IPS-18a (cell line): ENCODE data around the gene HMGCL.
A peak's percentile ranks its signal among the peaks of the same experiment; 100 is the strongest.
"Not testable (repeated sequence)": the region's sequence is repeated elsewhere in the genome, so short reads cannot be mapped to it uniquely, and the experiment has no call there.

Experiments
- H3K27ac ChIP-seq: one replicate; pipeline ENCODE4 v1.5.1; 2013; ENCODE audit warnings: low read length
- H3K27me3 ChIP-seq: one replicate; pipeline ENCODE4 v1.6.1; 2013; ENCODE audit warnings: mild to moderate bottlenecking, low read length; ENCODE audit not compliant: control insufficient read depth, insufficient read depth
- H3K36me3 ChIP-seq: one replicate; pipeline ENCODE4 v1.6.1; 2013; ENCODE audit warnings: low read depth, low read length; ENCODE audit not compliant: control insufficient read depth
- H3K4me1 ChIP-seq: one replicate; pipeline ENCODE4 v1.6.1; 2013; ENCODE audit warnings: low read depth, low read length; ENCODE audit not compliant: control insufficient read depth
- H3K4me3 ChIP-seq: one replicate; pipeline ENCODE4 v1.5.1; 2013; ENCODE audit warnings: low read length
- H3K9ac ChIP-seq: one replicate; pipeline ENCODE4 v1.6.1; 2013; ENCODE audit warnings: mild to moderate bottlenecking, low read length, moderate library complexity
- H3K9me3 ChIP-seq: one replicate; pipeline ENCODE4 v1.6.1; 2013; ENCODE audit warnings: low read depth, low read length; ENCODE audit not compliant: control insufficient read depth

HMGCL gene

DNA sequence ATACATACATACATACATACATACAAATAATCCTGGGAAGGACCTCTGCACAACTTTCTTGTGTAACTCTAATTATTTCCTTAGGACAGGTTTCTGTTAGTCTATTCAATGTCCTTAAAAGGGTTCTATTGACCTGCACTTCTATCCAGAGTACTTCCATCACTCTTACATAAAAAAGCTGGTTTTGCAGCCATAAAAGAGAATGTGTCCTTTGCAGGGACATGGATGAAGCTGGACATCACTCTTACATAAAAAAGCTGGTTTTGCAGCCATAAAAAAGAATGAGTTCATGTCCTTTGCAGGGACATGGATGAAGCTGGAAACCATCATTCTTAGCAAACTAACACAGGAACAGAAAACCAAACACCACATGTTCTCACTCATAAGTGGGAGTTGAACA is 26.2 kb upstream of the HMGCL start:
- H3K9ac ChIP-seq, H3K9me3 ChIP-seq, H3K4me1 ChIP-seq, H3K27ac ChIP-seq, H3K36me3 ChIP-seq, H3K27me3 ChIP-seq, H3K4me3 ChIP-seq: not testable (repeated sequence)

DNA sequence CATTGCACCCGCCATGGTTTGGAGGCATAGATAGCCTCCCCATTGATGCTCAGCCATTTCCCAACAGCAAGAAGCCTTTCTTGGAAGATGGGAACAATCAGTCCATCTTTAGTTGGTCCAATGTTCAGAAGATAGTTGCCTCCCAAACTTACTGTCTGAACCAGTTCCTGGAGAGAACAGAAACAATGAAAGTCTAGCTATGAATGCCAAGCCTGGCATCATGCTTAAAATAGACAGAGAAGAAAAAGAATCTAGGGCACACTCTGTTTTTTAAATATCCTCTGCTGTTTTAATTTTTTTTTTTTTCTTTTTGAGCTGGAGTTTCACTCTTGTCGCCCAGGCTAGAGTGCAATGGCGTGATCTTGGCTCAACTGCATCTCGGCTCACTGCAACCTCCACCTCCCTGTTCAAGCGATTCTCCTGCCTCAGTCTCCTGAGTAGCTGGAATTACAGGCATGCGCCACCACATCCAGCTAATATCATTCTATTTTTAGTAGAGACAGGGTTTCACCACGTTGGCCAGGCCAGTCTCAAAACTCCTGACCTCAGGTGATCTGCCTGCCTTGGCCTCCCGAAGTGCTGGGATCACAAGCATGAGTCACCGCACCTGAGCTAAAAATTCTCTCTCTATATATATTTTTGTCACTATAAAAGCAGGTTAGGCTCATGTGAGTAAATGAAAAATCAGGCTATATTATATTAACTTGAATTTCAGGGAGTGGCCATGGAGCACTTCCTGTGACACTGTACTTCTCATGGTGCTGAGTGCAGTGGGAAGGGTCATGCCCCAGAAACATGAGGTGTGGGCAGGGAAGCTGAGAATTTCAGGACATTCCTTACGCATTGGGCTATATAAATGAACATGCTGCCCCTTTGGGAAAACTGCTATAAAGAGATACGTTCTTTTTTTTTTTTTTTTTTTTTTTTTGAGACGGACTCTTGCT is 23.7 kb upstream of the HMGCL start:
- Histone ChIP-seq H3K27me3 (no peaks in the 10 kb centered on the region), H3K9ac (no peak overlapping the region), H3K36me3 (no peaks in the 10 kb centered on the region), H3K27ac (no peak overlapping the region), H3K4me3 (no peak overlapping the region), H3K9me3 (no peaks in the 10 kb centered on the region), H3K4me1 (no peaks in the 10 kb centered on the region)

DNA sequence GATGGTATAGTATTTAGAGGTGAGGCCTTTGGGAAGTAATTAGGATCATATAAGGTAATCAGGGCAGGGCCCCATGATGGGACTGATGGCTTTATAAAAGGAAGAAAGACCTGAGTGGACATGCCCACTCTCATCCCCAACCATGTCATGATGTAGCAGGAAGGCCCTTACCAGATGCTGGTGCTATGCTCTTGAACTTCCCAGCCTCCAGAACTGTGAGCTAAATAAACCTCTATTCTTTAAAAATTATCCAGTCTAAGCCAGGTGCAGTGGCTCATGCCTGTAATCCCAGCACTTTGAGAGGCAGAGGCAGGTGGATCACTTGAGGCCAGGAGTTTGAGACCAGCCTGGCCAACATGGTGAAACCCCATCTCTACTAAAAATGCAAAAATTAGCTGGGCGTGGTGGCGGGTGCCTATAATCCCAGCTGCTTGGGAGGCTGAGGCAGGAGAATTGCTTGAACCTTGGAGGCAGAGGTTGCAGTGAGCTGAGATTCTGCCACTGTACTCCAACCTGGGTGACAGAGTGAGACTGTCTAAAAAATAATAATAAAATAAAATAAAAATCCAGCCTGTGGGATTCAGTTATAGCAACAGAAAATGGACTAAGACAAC is 22.4 kb upstream of the HMGCL start:
- not testable (repeated sequence) for H3K27me3 ChIP-seq, H3K4me3 ChIP-seq, H3K9ac ChIP-seq, H3K27ac ChIP-seq, H3K4me1 ChIP-seq, H3K36me3 ChIP-seq, H3K9me3 ChIP-seq

DNA sequence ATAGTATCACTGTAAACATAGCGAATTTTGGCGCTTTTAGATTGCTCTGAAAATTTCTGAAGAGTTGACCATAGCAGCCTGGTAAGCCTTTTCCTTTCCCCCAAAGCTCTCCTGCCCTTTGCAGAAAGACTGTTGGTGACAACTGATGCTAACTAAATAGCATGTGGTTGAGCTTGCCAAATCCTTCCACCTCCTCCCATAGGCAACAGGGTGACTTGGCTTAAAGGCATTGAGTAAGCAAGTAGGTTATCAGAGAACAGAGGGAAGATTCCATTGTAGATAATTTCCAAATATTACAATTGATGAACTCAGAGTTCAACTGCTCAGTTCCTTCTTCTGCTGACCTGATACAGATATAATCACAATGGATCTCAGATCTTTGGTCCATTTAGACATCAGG is 19.9 kb upstream of the HMGCL start:
- no peaks in the 10 kb centered on the region for H3K4me1 ChIP-seq
- H3K36me3 ChIP-seq = no peaks in the 10 kb centered on the region
- H3K9ac ChIP-seq = no peak overlapping the region
- H3K27me3 ChIP-seq = no peaks in the 10 kb centered on the region
- no peak overlapping the region for H3K4me3 ChIP-seq
- no peak overlapping the region for H3K27ac ChIP-seq
- no peaks in the 10 kb centered on the region for H3K9me3 ChIP-seq

DNA sequence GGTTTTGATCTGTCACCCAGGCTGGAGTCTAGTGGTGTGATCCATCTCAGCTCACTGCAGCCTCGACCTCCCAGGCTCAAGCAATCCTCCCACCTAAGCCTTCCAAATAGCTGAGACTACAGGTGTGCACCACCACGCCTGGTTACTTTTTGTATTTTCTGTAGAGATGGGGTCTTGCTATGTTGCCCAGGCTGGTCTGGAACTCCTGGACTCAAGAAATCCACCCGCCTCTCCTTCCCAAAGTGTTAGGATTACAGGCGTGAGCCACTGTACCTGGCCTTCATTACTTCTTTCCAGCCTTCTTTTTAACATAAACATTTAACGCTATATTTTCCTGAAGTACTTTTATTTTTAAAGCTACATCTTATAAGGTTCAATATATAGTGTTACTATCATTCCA is 18.4 kb upstream of the HMGCL start:
- H3K9ac ChIP-seq = no peak overlapping the region
- H3K27me3 ChIP-seq = no peaks in the 10 kb centered on the region
- H3K27ac ChIP-seq = no peak overlapping the region
- no peak overlapping the region for H3K4me3 ChIP-seq
- H3K4me1 ChIP-seq = no peaks in the 10 kb centered on the region
- no peaks in the 10 kb centered on the region for H3K9me3 ChIP-seq
- no peaks in the 10 kb centered on the region for H3K36me3 ChIP-seq

DNA sequence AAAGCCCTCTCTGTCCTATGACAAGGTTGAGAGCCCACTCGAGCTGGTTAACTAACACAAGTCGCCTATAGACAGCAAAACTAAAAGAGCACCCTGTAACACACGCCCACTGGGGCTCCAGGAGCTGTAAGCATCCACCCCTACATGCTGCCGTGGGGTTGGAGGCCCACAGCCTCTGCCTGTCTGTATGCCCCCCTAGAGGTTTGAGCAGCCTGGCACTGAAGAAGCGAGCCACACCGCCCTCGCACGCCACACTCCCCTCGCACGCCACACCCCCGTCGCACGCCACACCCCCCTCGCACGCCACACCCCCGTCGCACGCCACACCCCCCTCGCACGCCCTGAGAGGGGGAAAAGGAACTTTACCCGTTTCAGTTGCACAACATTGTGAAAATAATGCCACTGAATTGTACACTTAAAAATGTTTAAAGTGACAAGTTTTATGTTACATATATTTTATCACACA is 13.2 kb upstream of the HMGCL start:
- peak overlapping the region; percentile 57 for H3K4me3 ChIP-seq
- H3K36me3 ChIP-seq = no peaks in the 10 kb centered on the region
- H3K9me3 ChIP-seq = no peaks in the 10 kb centered on the region
- H3K4me1 ChIP-seq = no peaks in the 10 kb centered on the region
- H3K27ac ChIP-seq = no peak overlapping the region
- H3K9ac ChIP-seq = no peak overlapping the region
- H3K27me3 ChIP-seq = peaks cover 11% of the 10 kb centered on the region

DNA sequence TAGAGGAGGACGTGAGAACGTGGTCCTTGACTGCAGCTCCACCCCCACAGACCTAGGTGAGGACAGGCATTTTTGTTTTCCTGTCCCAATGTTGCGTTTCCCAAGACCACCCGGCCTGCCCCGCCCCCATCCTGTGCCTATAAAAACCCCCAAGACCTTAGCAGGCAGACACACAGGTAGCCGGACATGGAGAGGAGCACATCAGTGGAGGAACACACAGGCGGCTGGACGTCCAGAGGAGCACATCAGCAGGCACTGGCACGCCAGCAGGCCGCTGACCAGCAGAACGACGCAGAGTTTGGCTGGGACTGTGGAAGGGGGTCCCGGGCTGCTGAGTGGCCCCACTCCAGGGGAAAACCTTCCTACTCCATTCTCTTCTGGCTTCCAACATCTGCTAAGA is 12.7 kb upstream of the HMGCL start:
- H3K9me3 ChIP-seq = no peaks in the 10 kb centered on the region
- peak overlapping the region; percentile 57 for H3K4me3 ChIP-seq
- H3K27ac ChIP-seq = no peak overlapping the region
- H3K36me3 ChIP-seq = no peaks in the 10 kb centered on the region
- H3K9ac ChIP-seq = no peak overlapping the region
- no peaks in the 10 kb centered on the region for H3K4me1 ChIP-seq
- H3K27me3 ChIP-seq = peaks cover 11% of the 10 kb centered on the region

DNA sequence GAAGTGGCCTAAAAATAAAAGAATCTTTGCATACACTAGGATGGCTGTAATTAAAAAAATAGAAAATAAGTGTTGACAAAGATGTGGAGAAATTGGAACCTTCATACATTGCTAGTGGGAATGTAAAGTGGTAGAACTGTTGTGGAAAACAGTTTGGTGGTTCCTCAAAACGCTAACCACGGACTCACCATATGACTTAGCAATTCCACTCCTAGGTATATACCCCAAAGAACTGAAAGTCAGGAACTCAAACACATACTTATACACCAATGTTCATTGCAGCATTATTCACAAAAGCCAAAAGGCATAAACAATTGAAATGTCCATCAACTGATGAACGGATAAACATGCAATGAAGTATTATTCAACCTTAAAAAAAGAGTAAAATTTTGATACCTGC is 10.8 kb upstream of the HMGCL start:
- Histone ChIP-seq H3K27me3 (peaks cover 11% of the 10 kb centered on the region), H3K36me3 (no peaks in the 10 kb centered on the region), H3K9ac (no peak overlapping the region), H3K4me1 (no peaks in the 10 kb centered on the region), H3K27ac (no peak overlapping the region), H3K4me3 (no peak overlapping the region), H3K9me3 (no peaks in the 10 kb centered on the region)

DNA sequence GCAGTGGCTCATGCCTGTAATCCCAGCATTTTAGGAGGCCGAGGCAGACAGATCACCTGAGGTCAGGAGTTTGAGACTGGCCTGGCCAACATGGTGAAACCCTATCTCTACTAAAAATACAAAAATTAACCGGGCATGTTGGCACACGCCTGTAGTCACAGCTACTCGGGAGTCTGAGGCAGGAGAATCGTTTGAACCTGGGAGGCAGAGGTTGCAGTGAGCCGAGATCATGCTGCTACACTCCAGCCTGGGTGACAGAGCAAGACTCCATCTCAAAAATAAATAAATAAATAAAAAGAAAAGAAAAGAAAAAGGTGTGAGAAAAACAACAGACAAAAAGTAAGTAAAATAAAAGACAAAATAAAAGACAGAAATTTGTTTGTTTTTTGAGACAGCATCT is 8.9 kb upstream of the HMGCL start:
- not testable (repeated sequence) for H3K4me1 ChIP-seq

DNA sequence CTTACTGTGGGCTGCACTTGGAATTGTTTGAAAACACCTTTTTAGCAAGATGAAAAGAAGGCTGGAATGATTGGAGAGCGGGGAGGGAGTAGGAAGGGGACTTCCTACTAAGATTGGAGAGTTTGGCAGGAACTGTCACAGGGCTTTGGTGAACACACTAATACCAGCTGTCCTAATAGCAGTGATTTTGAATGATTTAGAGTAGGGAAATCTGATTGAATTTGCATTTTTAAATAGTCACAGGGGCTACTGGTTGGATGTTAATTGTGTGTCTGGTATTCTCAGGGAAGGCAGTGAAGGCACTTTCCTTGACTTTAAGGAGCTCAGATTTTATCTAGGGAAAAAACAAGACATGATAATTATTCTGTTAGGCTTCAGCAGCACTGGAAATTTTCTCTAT is 2.5 kb upstream of the HMGCL start:
- Histone ChIP-seq H3K4me1 (no peaks in the 10 kb centered on the region), H3K27ac (no peak overlapping the region), H3K27me3 (no peaks in the 10 kb centered on the region), H3K4me3 (no peak overlapping the region), H3K9ac (no peak overlapping the region), H3K36me3 (no peaks in the 10 kb centered on the region), H3K9me3 (no peaks in the 10 kb centered on the region)

More for the DNA sequence above, 8.9 kb upstream of the HMGCL start:
- H3K9me3 ChIP-seq, H3K9ac ChIP-seq, H3K36me3 ChIP-seq, H3K4me3 ChIP-seq, H3K27ac ChIP-seq: not testable (repeated sequence)
- H3K27me3 ChIP-seq = peaks cover 11% of the 10 kb centered on the region

DNA sequence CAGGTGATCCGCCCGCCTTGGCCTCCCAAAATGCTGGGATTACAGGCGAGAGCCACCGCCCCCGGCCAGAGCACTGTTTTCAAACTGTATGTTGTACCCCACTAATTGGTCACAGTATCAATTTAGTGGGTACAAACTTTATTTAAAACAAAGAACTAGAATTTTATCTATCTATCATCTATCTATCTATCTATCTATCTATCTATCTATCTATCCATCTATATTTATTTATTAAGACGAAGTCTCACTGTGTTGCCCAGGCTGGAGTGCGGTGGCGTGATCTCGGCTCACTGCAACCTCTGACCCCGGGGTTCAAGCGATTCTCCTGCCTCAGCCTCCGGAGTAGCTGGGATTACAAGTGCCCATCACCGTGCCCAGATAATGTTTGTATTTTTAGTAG is 1.4 kb upstream of the HMGCL start:
- H3K27me3 ChIP-seq, H3K4me3 ChIP-seq, H3K36me3 ChIP-seq, H3K27ac ChIP-seq, H3K9ac ChIP-seq, H3K4me1 ChIP-seq, H3K9me3 ChIP-seq: not testable (repeated sequence)
